ENCODE data around the gene KLF3. TPM values are rescaled to one million over a fixed set of nuclear protein-coding genes. Genes with fewer than 3 reads are reported as not detected.

KLF3 gene
- 20.2 and 29.4 TPM in 2 replicates for total RNA-seq

DNA sequence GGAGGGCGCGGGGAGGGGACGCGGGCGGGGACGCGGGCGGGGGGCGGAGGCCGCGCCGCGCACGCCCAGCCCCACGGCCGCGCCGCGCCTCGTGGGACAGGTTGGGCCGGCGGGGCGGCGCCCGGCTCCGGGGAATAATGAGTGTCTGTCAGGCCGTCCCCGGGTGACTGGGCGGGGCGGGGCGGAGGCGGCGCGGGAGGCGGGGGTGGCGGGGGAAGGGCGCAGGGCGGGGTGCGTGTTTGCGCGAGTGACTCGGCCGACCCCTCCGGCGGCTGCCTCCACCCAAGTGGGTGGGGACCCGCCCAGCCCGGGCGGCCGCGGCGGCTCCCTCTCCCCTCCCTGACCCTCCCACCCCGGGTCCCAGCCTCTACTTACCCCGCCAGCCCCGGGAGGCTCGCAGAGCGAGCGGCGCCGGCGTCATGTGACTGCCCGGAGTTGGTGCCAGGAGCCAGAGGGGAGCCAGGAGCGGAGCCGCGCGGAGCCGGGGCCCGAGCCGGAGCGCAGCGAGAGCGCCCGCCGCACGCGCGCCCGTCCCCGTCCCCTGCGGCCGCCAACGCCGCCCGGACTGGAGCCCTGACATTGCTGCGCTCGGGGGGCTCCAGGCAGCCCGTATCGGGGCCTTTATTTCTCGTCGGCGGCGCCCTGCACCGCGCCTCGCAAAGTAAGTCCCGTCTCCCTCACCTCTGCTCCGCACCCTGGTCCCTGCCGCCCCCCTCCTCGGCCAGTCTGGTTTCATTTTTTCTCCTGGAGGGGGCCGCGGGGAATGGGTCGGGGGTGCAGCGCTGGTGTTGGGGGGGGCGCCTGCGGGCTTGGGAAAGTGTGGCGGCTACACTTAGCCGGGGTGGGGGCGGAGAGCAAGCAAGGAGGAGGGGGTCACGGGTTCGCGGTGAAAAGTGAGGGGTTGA, at the start of gene KLF3:
Gene KLF3, plus strand, starts transcription at position 399 of the 905 bp plus-strand sequence. CDS start 16,427 bp downstream, outside the sequence.

Other genes starting within 250 kb of the KLF3 start
- gene TLR10, start 118.8 kb downstream of the KLF3 start, total RNA-seq, result not detected in 2 replicates
- gene TLR1, start 140.6 kb downstream of the KLF3 start, total RNA-seq, result 0.14 and 0.49 TPM in 2 replicates
- gene TLR6, start 192.6 kb downstream of the KLF3 start, total RNA-seq, result 0.92 and 1.6 TPM in 2 replicates
- 63.2 and 70.3 TPM in 2 replicates for gene FAM114A1, start 203.6 kb downstream of the KLF3 start, total RNA-seq